22Rv1 (cell line): ENCODE data around the gene ACOX1.

Experiments
- H3K27ac ChIP-seq: fragments of 450-650 bp; 2 replicates; pipeline ENCODE4 v1.5.1; 2017
- ZFX ChIP-seq: fragments of 450-650 bp; IDR thresholded peaks from 2 replicates; pipeline ENCODE4 v1.6.1; 2017; ENCODE audit warnings: antibody characterized with exemption, borderline replicate concordance
- TF ChIP-seq, protein P1 (sequence below): fragments of 450-650 bp; IDR thresholded peaks from 2 replicates; pipeline ENCODE4 v1.5.1; 2017; ENCODE audit warnings: mild to moderate bottlenecking

ACOX1 gene

DNA sequence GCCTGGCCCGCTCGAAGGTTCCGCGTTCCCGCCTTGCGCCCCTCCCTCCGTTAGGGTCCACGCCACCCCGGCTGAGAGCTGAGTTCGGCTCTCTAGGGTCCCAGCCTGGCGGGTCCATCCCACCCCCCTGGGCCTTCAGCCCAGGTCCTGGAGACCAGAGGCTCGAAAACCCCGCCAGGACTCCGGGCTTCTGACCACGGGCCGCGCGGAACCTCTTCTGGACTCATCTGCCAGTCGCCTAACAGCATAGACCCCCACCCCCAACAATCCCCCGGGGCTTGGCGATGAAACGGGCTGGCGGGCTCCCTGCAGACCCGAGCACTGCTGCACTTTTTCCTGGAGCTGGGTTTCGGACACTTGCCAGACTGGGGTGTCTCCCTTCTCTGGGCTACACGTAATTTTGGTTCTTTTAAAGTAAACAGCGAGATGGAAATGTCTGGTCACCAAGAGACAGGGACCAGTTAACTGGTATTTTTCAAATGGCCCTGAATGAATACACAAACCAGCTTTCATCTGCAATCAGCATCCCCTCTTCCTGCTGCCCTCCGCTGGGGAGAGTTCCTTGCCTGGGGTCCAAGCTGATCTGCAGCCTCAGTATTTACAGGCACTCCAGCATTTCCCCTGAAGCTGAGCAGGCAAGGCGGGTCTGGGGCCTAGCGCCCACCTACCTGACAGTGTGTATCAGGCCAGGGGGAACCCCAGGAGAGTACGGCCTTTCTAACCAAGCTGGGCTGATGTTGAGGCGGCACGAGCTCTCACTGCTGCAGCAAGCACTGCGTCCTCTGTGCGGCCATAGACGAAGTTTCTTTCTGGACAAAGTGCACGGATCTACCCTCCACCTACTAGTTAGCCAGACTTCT, 81.6 kb downstream of the ACOX1 start:
- peak overlapping the region; percentile 94 for H3K27ac ChIP-seq

DNA sequence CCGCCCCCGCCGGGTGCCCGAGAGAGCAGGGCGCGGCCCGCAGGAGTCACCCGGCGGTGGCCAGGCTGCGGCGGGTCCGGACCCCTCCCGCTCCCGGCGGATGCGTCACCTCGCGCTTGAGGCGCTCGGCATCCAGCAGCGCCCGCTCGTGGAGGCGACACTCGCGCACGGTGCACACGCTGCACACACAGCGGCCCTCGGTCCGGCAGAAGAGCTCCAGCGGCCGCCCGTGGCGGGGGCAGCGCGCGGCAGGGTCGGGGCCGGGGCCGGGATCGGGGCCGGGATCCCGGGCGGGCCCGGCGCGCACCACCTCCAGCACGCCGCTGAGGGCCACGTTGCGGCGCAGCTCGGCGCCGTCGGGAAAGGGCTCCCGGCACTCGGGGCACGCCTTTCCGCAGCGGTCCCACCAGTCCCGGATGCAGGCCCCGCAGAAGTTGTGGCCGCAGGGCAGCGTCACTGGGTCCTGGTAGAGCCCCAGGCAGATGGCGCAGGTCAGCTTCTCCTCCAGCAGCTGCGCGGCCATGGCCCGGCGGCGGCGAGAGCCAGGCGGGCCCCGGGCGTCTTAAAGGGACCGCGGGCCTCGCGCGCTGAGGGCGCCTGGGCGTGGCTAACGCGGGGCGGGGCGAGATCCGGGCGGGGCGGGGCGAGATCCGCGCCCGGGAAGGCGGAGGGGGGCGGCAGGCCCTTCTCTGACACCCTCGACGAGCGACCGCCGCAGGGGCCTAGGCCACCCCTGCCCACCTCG, 82.4 kb downstream of the ACOX1 start, which contains the start of gene TRIM65:
TSS of gene TRIM65 (minus strand) at position 537 of the 745 bp plus-strand sequence. CDS start at position 523, 14 bp downstream.
- TF ChIP-seq, protein P1, sequence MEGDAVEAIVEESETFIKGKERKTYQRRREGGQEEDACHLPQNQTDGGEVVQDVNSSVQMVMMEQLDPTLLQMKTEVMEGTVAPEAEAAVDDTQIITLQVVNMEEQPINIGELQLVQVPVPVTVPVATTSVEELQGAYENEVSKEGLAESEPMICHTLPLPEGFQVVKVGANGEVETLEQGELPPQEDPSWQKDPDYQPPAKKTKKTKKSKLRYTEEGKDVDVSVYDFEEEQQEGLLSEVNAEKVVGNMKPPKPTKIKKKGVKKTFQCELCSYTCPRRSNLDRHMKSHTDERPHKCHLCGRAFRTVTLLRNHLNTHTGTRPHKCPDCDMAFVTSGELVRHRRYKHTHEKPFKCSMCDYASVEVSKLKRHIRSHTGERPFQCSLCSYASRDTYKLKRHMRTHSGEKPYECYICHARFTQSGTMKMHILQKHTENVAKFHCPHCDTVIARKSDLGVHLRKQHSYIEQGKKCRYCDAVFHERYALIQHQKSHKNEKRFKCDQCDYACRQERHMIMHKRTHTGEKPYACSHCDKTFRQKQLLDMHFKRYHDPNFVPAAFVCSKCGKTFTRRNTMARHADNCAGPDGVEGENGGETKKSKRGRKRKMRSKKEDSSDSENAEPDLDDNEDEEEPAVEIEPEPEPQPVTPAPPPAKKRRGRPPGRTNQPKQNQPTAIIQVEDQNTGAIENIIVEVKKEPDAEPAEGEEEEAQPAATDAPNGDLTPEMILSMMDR, result peak; percentile 65
- no peak for TF ChIP-seq ZFX

More for the DNA sequence above, 81.6 kb downstream of the ACOX1 start:
- TF ChIP-seq, protein P1, result no peak
- TF ChIP-seq ZFX, result no peak

DNA sequence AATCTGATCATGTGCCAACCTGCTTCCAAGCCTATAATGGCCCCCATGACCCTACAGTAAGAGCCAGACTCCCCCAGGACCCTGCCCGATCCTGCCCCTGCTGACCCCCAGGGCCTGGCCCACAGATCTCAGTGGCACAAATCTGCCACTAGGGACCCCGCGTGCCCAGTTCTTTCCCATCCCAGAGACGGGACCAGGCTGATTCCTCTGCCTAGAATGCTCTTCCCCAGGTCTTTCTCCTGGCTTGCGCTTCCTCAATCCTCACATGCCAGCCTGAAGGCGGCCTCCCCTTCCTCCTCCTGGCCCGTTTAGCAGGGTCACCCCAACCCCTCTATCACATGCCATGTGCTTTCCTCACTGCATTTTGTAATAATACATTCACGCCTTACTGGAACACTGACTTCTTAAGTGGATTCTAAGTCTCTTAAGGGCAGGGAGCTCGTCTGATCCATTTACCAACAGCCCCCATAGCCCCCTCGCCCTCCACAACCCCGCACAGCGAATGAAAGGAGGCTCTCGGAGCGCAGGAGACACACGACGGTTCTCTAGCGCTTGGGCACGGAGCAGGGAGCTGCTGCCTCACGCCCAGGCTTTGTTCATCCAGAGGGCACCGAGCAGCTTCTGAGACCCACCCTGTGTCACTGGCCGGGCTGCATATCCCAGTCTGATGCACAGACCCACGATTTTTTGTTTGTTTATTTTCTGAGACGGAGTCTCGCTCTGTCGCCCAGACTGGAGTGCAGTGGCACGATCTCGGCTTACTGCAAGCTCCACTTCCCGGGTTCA, 83.4 kb downstream of the ACOX1 start:
- H3K27ac ChIP-seq, result peak overlapping the region; percentile 94
- TF ChIP-seq ZFX, result no peak
- TF ChIP-seq, protein P1, result 0 out of 2 replicates have a peak, but pooled peaks have one; percentile 6

More for the DNA sequence above, 82.4 kb downstream of the ACOX1 start, which contains the start of gene TRIM65:
- H3K27ac ChIP-seq, result peak within 1 kb of the TSS; percentile 94

DNA sequence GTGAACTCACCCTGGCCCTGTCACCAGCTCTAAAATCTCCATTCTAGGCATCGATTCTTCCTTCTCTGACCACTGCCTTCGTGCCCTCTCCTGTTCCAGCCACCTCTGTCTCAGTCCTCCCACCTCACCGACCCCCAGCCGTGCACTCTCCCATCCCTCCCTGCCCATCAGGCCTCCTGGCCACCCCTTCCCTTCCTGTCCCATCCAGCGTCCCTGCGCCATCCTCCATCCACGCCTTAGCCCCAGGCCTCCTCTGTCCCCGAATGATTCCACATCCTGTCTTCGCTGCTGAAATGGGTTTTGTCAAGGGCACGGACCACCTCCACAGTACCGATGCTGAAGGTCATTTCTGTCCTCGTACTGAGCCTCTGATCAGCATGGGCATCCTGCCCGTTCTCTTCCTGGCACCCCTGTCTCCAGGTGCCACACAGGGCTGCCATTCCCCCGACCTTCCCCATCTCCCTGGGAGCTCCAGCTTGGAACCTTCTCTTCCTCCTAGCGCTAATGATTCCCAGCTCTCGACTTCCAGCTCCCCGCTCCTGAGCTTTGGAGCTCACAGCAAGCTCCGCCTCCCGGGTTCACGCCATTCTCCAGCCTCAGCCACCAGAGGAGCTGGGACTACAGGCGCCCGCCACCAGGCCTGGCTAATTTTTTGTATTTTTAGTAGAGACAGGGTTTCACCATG, 84.8 kb downstream of the ACOX1 start:
- H3K27ac ChIP-seq, result no peak overlapping the region; the same call in 1 of the 2 replicates
- TF ChIP-seq, protein P1, result no peak
- TF ChIP-seq ZFX, result no peak

GRCh38 chr17:75893305-75894048, 85.5 kb downstream of the ACOX1 start:
- no peak overlapping the region; the same call in 1 of the 2 replicates for H3K27ac ChIP-seq
- TF ChIP-seq, protein P1, result no peak
- no peak for TF ChIP-seq ZFX

DNA sequence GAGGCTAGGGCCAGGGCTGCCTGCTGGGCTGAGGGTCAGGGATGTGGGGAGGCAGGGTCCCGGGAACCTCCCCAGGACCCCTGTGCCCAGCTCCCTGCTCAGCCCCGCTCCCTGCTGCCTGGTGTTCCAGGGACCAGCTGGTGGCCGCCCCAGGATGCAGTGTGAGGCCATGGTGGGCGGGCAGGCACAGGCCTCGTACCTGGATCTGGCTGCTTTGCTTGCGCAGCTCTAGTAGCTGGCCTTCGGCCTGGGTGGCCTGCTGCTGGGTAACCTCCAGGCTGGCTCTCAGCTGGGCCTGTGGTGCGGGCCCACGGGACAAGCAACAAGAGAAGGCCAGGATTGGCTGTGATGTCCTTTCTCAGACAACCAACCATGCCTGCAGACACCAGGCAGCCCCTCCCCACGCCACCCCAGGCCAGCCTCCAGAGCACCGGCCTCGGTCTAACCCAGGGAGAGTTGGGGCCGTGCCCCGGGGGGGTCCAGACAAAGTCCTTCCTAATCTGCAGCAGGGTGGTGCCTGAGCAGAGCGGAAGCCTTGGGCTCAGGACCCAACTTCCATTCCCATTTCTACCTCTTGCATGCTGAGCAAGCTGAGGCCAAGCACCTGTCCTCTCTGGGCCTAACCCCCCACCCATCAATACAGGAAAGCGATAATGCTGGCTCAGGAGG, 86.3 kb downstream of the ACOX1 start:
- TF ChIP-seq ZFX, result no peak
- TF ChIP-seq, protein P1, result no peak
- H3K27ac ChIP-seq, result no peak overlapping the region
